ENCODE measurements around the gene ITPRIPL2. TPM values are rescaled to one million over a fixed set of nuclear protein-coding genes. Genes with fewer than 3 reads are reported as not detected.

ITPRIPL2 gene
- total RNA-seq, 4 donors from 2014 or later, result 23.6 to 38.9 (median 32.5) TPM

- H3K27me3 ChIP-seq, result no peaks in the 10 kb centered on the region
- H3K4me3 ChIP-seq, result no peak overlapping the region
- H3K4me1 ChIP-seq, result peaks cover 0 to 35% (median 0%) of the 10 kb centered on the region in 4 donors
- H3K27ac ChIP-seq, result peak overlapping the region in 1 of 4 donors; percentile 25
- no peaks in the 10 kb centered on the region for H3K36me3 ChIP-seq
- no peak for TF ChIP-seq CTCF (IDR thresholded peaks at IDR 0.05)
- TF ChIP-seq POLR2A (IDR thresholded peaks at IDR 0.05), result no peak
- H3K9me3 ChIP-seq, result no peaks in the 10 kb centered on the region
- no peak for DNase-seq
These were observed 13.4 kb downstream of the ITPRIPL2 start for GRCh38 chr16:19127205-19127604.

- Histone ChIP-seq H3K27ac (peak overlapping the region in 1 of 4 donors; percentile 25), H3K4me1 (peaks cover 0 to 32% (median 0%) of the 10 kb centered on the region in 4 donors), H3K36me3 (no peaks in the 10 kb centered on the region), H3K4me3 (no peak overlapping the region), H3K27me3 (no peaks in the 10 kb centered on the region), H3K9me3 (no peaks in the 10 kb centered on the region)
- DNase-seq, result no peak
- TF ChIP-seq POLR2A (IDR thresholded peaks at IDR 0.05) (no peak), CTCF (IDR thresholded peaks at IDR 0.05) (no peak)
These were observed 13.9 kb downstream of the ITPRIPL2 start for GRCh38 chr16:19127674-19128131.

GRCh38 chr16:19128454-19129200, 14.9 kb downstream of the ITPRIPL2 start:
- TF ChIP-seq POLR2A (IDR thresholded peaks at IDR 0.05), result no peak
- no peak for TF ChIP-seq CTCF (IDR thresholded peaks at IDR 0.05)
- no peaks in the 10 kb centered on the region for H3K9me3 ChIP-seq
- peaks cover 0 to 24% (median 0%) of the 10 kb centered on the region in 4 donors for H3K4me1 ChIP-seq
- DNase-seq, result no peak
- H3K4me3 ChIP-seq, result no peak overlapping the region
- H3K27ac ChIP-seq, result no peak overlapping the region
- H3K36me3 ChIP-seq, result no peaks in the 10 kb centered on the region
- H3K27me3 ChIP-seq, result no peaks in the 10 kb centered on the region

GRCh38 chr16:19130385-19130784, 16.6 kb downstream of the ITPRIPL2 start:
- no peak overlapping the region for H3K4me3 ChIP-seq
- no peak for DNase-seq
- no peak for TF ChIP-seq CTCF (IDR thresholded peaks at IDR 0.05)
- TF ChIP-seq POLR2A (IDR thresholded peaks at IDR 0.05), result no peak
- peaks cover 0 to 25% (median 0%) of the 10 kb centered on the region in 4 donors for H3K4me1 ChIP-seq
- H3K36me3 ChIP-seq, result no peaks in the 10 kb centered on the region
- H3K9me3 ChIP-seq, result no peaks in the 10 kb centered on the region
- H3K27ac ChIP-seq, result peak overlapping the region in 3 of 4 donors; percentile 32 to 81 (median 41)
- H3K27me3 ChIP-seq, result no peaks in the 10 kb centered on the region

GRCh38 chr16:19130852-19131824, 17.4 kb downstream of the ITPRIPL2 start:
- Histone ChIP-seq H3K36me3 (no peaks in the 10 kb centered on the region), H3K4me3 (no peak overlapping the region)
- DNase-seq, result peak in 1 of 3 donors; percentile 52

More at GRCh38 chr16:19130852-19131824, 17.4 kb downstream of the ITPRIPL2 start:
- Histone ChIP-seq H3K27me3 (no peaks in the 10 kb centered on the region), H3K4me1 (peaks cover 0 to 33% (median 0%) of the 10 kb centered on the region in 4 donors), H3K27ac (peak overlapping the region; percentile 32 to 81 (median 40)), H3K9me3 (no peaks in the 10 kb centered on the region)
- TF ChIP-seq POLR2A (IDR thresholded peaks at IDR 0.05) (no peak), CTCF (IDR thresholded peaks at IDR 0.05) (no peak)
